ENCODE data around the gene PPP2R1A.
"Not testable (repeated sequence)": the region's sequence is repeated elsewhere in the genome, so short reads cannot be mapped to it uniquely, and the experiment has no call there.

The PPP2R1A gene

GRCh38 chr19:52265556-52265955 lies 75.7 kb downstream of the PPP2R1A start:
- not testable (repeated sequence) for H3K4me3 Mint-ChIP-seq; H3K9me3 Mint-ChIP-seq; H3K4me1 Mint-ChIP-seq (ENCODE audit: low read depth); H3K27me3 Mint-ChIP-seq; H3K27ac Mint-ChIP-seq
- H3K36me3 Mint-ChIP-seq (ENCODE audit: low read depth), result peaks cover 11% of the 10 kb centered on the region

- H3K27ac Mint-ChIP-seq, result peak within 1 kb of the TSS; percentile 98
- no peaks in the 10 kb centered on the region for H3K27me3 Mint-ChIP-seq
- H3K4me3 Mint-ChIP-seq, result peak within 1 kb of the TSS; percentile 100
- H3K4me1 Mint-ChIP-seq (ENCODE audit: low read depth), result peaks cover 43% of the 10 kb centered on the region
- H3K9me3 Mint-ChIP-seq, result peaks cover 24% of the 10 kb centered on the region
- peaks cover 49% of the 10 kb centered on the region for H3K36me3 Mint-ChIP-seq (ENCODE audit: low read depth)
Measured at GRCh38 chr19:52269338-52270261, 79.7 kb downstream of the PPP2R1A start, which contains the start of gene ZNF766. Gene ZNF766, plus strand, starts transcription at chr19:52269587. Its CDS starts 27 bp downstream, at chr19:52269614.

GRCh38 chr19:52270266-52270885 lies 80.5 kb downstream of the PPP2R1A start:
- peaks cover 53% of the 10 kb centered on the region for H3K36me3 Mint-ChIP-seq (ENCODE audit: low read depth)
- H3K27me3 Mint-ChIP-seq, result no peaks in the 10 kb centered on the region
- H3K9me3 Mint-ChIP-seq, result peaks cover 24% of the 10 kb centered on the region
- H3K4me3 Mint-ChIP-seq, result peak overlapping the region; percentile 100
- peaks cover 50% of the 10 kb centered on the region for H3K4me1 Mint-ChIP-seq (ENCODE audit: low read depth)
- H3K27ac Mint-ChIP-seq, result peak overlapping the region; percentile 98

- no peak overlapping the region for H3K27ac Mint-ChIP-seq
- H3K27me3 Mint-ChIP-seq, result no peaks in the 10 kb centered on the region
- peaks cover 77% of the 10 kb centered on the region for H3K4me1 Mint-ChIP-seq (ENCODE audit: low read depth)
- H3K4me3 Mint-ChIP-seq, result no peak overlapping the region
- peaks cover 32% of the 10 kb centered on the region for H3K9me3 Mint-ChIP-seq
- peaks cover 81% of the 10 kb centered on the region for H3K36me3 Mint-ChIP-seq (ENCODE audit: low read depth)
Measured at GRCh38 chr19:52273301-52273700, 83.4 kb downstream of the PPP2R1A start.

GRCh38 chr19:52274191-52274590 lies 84.3 kb downstream of the PPP2R1A start:
- no peaks in the 10 kb centered on the region for H3K27me3 Mint-ChIP-seq
- no peak overlapping the region for H3K27ac Mint-ChIP-seq
- no peak overlapping the region for H3K4me3 Mint-ChIP-seq
- H3K4me1 Mint-ChIP-seq (ENCODE audit: low read depth), result peaks cover 85% of the 10 kb centered on the region
- peaks cover 90% of the 10 kb centered on the region for H3K36me3 Mint-ChIP-seq (ENCODE audit: low read depth)
- H3K9me3 Mint-ChIP-seq, result peaks cover 40% of the 10 kb centered on the region

- Mint-ChIP-seq H3K9me3 (peaks cover 43% of the 10 kb centered on the region), H3K4me3 (no peak overlapping the region), H3K36me3 (ENCODE audit: low read depth) (peaks cover 89% of the 10 kb centered on the region), H3K4me1 (ENCODE audit: low read depth) (peaks cover 77% of the 10 kb centered on the region), H3K27me3 (no peaks in the 10 kb centered on the region), H3K27ac (no peak overlapping the region)
Measured at GRCh38 chr19:52275988-52276387, 86.1 kb downstream of the PPP2R1A start.

- peaks cover 89% of the 10 kb centered on the region for H3K36me3 Mint-ChIP-seq (ENCODE audit: low read depth)
- peaks cover 66% of the 10 kb centered on the region for H3K4me1 Mint-ChIP-seq (ENCODE audit: low read depth)
- H3K27ac Mint-ChIP-seq, result no peak overlapping the region
- no peaks in the 10 kb centered on the region for H3K27me3 Mint-ChIP-seq
- H3K4me3 Mint-ChIP-seq, result no peak overlapping the region
- peaks cover 35% of the 10 kb centered on the region for H3K9me3 Mint-ChIP-seq
Measured at GRCh38 chr19:52277471-52277870, 87.6 kb downstream of the PPP2R1A start.
